ENCODE measurements around the gene RAB21.

DNA sequence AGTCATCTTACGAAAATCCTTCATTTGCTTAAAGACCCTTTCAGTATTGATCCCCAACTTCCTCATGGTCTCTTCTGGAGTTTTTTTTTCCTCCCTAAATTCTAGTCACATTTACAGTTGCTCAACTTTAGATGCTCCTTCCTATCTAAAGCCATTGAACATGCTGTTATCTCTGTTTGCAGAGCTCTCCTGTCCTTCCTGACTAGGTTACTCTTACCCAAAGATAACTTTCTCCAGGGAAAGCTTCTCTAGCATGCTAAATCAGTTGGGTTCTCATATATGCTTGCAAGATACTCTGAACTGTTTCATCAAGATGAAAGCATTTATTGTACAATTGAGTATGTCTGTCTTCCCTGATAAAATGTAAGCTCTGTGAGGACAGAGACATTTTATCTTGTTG is 1.8 kb upstream of the RAB21 start:
- TF ChIP-seq, protein P1, sequence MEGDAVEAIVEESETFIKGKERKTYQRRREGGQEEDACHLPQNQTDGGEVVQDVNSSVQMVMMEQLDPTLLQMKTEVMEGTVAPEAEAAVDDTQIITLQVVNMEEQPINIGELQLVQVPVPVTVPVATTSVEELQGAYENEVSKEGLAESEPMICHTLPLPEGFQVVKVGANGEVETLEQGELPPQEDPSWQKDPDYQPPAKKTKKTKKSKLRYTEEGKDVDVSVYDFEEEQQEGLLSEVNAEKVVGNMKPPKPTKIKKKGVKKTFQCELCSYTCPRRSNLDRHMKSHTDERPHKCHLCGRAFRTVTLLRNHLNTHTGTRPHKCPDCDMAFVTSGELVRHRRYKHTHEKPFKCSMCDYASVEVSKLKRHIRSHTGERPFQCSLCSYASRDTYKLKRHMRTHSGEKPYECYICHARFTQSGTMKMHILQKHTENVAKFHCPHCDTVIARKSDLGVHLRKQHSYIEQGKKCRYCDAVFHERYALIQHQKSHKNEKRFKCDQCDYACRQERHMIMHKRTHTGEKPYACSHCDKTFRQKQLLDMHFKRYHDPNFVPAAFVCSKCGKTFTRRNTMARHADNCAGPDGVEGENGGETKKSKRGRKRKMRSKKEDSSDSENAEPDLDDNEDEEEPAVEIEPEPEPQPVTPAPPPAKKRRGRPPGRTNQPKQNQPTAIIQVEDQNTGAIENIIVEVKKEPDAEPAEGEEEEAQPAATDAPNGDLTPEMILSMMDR (conservative IDR thresholded peaks at IDR 0.05 in 1 of 2, IDR thresholded peaks at IDR 0.05 in 1 of 2; ENCODE audit: low read depth in 1 of 2, low read length in 2 of 2) = no peak
- TF ChIP-seq EZH2 (IDR thresholded peaks at IDR 0.05; ENCODE audit: low read length, missing control alignments) = no peak

Measured in fibroblast of lung (primary cell).